Measurements from ENCODE around the gene PTPRD. TPM values are rescaled to one million over a fixed set of nuclear protein-coding genes. Genes with fewer than 3 reads are reported as not detected.
"Not testable (repeated sequence)": the region's sequence is repeated elsewhere in the genome, so short reads cannot be mapped to it uniquely, and the experiment has no call there.

The PTPRD gene
- total and polyA plus RNA-seq, 7 experiments from 2014 or later: 0.71 TPM; not detected in 6

DNA sequence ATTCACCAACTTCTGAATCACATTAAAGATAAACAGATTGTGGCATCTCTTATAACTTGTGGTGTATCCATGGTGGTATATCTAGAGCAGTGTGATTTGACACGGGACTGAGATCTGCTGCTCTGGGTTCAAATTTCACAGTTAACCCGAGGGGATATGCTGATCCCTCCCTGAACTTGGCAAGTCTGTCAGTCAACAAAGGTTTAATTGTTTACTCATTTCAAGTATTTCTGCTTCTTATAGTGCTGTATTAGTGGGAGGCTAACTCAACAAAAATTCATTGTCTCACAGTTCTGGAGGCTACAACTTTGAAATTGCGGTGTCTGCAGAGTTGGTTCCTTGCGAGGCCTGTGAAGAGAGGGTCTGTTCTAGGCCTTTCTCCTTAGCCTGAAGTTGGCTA lies 1175.2 kb downstream of the PTPRD start:
- no peaks in the 10 kb centered on the region for H3K36me3 Mint-ChIP-seq
- no peak overlapping the region for H3K27ac Mint-ChIP-seq
- H3K27me3 Mint-ChIP-seq: no peaks in the 10 kb centered on the region
- H3K4me3 Mint-ChIP-seq: no peak overlapping the region
- Histone ChIP-seq H3K9me3 (ENCODE audit: control insufficient read depth in 2 of 3, low read length in 3 of 3) (no peaks in the 10 kb centered on the region), H3K4me1 (ENCODE audit: control insufficient read depth in 2 of 2, insufficient read depth in 2 of 2, low read length in 2 of 2) (no peaks in the 10 kb centered on the region), H3K36me3 (ENCODE audit: control insufficient read depth in 2 of 3, insufficient read depth in 3 of 3, low read length in 3 of 3) (no peaks in the 10 kb centered on the region), H3K27ac (ENCODE audit: low read depth, low read length) (no peak overlapping the region), H3K27me3 (ENCODE audit: control insufficient read depth in 2 of 2, insufficient read depth in 2 of 2, low read length in 2 of 2) (no peaks in the 10 kb centered on the region), H3K4me3 (ENCODE audit: low read length) (no peak overlapping the region)
- CTCF ChIA-PET: no interaction called here
- no peak for DNase-seq
- H3K4me1 Mint-ChIP-seq: no peaks in the 10 kb centered on the region
- POLR2A ChIA-PET: no interaction called here
- intact Hi-C loops (cut with micrococcal nuclease): no loop called here
- ATAC-seq: no peak
- H3K9me3 Mint-ChIP-seq: peaks cover 0 to 5% (median 0%) of the 10 kb centered on the region in 11 donors

DNA sequence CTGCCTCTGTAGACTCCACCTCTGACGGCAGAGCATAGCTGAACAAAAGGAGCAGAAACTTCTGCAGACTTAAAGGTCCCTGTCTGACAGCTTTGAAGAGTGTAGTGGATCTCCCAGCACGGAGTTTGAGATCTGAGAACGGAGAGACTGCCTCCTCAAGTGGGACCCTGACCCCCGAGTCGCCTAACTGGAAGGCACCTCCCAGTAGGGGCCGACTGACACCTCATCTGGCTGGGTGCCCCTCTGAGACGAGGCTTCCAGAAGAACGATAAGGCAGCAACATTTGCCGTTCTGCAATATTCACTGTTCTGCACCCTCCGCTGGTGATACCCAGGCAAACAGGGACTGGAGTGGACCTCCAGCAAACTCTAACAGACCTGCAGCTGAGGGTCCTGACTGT lies 1186.3 kb downstream of the PTPRD start:
- H3K36me3 ChIP-seq (ENCODE audit: control insufficient read depth in 2 of 3, insufficient read depth in 3 of 3, low read length in 3 of 3); H3K27me3 ChIP-seq (ENCODE audit: control insufficient read depth in 2 of 2, insufficient read depth in 2 of 2, low read length in 2 of 2); H3K27ac Mint-ChIP-seq; H3K4me3 Mint-ChIP-seq; H3K27ac ChIP-seq (ENCODE audit: low read depth, low read length); ATAC-seq; H3K4me1 ChIP-seq (ENCODE audit: control insufficient read depth in 2 of 2, insufficient read depth in 2 of 2, low read length in 2 of 2); H3K27me3 Mint-ChIP-seq; POLR2A ChIA-PET; H3K4me3 ChIP-seq (ENCODE audit: low read length); H3K4me1 Mint-ChIP-seq; DNase-seq; H3K36me3 Mint-ChIP-seq; intact Hi-C loops (cut with micrococcal nuclease); H3K9me3 ChIP-seq (ENCODE audit: control insufficient read depth in 2 of 3, low read length in 3 of 3): not testable (repeated sequence)
- CTCF ChIA-PET: interaction anchor here (0.6 kb wide), 1 partner anchor 909 kb away, joined by 3 read pairs; no protein-coding TSS in a partner anchor
- H3K9me3 Mint-ChIP-seq: peaks cover 0 to 14% (median 3%) of the 10 kb centered on the region in 11 donors

DNA sequence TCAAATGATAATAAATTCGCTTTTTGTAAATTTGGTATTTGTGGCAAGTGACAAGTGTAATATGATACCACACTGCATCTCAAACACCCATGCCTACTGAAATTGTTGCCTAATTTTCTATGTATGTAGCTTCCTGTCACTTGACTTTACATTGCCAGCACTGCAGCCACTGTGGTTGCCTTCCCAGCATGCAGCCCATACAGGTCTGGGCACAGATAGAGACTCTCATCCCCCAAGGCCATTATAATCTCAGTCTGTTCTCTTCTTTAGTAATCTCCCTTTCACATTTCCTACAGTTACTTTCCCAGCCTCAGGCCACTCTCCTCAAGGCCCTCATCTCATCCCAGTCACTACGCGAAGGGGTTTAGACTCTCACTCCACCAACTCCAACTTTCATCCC lies 1200.6 kb downstream of the PTPRD start:
- Mint-ChIP-seq H3K4me3 (no peak overlapping the region), H3K27ac (no peak overlapping the region), H3K27me3 (no peaks in the 10 kb centered on the region), H3K36me3 (no peaks in the 10 kb centered on the region), H3K9me3 (peaks cover 0 to 9% (median 2%) of the 10 kb centered on the region in 11 donors), H3K4me1 (no peaks in the 10 kb centered on the region)
- Histone ChIP-seq H3K4me1 (ENCODE audit: control insufficient read depth in 2 of 2, insufficient read depth in 2 of 2, low read length in 2 of 2) (no peaks in the 10 kb centered on the region), H3K4me3 (ENCODE audit: low read length) (no peak overlapping the region), H3K36me3 (ENCODE audit: control insufficient read depth in 2 of 3, insufficient read depth in 3 of 3, low read length in 3 of 3) (no peaks in the 10 kb centered on the region), H3K9me3 (ENCODE audit: control insufficient read depth in 2 of 3, low read length in 3 of 3) (no peaks in the 10 kb centered on the region), H3K27ac (ENCODE audit: low read depth, low read length) (no peak overlapping the region), H3K27me3 (ENCODE audit: control insufficient read depth in 2 of 2, insufficient read depth in 2 of 2, low read length in 2 of 2) (no peaks in the 10 kb centered on the region)
- ChIA-PET POLR2A (no interaction called here), CTCF (no interaction called here)
- intact Hi-C loops (cut with micrococcal nuclease): no loop called here
- ATAC-seq (no peak), DNase-seq (no peak)

DNA sequence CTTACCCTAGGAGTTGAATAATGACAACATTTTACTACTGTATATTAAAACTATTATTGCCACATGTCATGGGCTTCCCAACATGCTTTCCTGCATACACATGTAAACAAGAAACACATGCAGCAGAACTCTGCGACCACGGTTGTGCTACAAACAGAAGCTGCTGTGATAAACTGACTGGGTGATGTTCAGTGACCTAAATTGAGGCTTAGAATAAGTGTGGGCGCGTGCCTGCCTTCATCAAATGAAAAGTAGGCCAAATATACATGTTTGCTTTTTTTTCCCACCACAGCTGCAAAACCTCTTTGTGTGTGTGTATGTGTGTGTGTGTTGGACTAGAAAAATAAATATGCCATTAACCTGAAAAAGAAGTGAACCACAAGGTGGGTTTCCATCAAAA lies 1202.1 kb downstream of the PTPRD start:
- no peaks in the 10 kb centered on the region for H3K36me3 Mint-ChIP-seq
- no peak overlapping the region for H3K4me3 Mint-ChIP-seq
- no peaks in the 10 kb centered on the region for H3K27me3 Mint-ChIP-seq
- DNase-seq: no peak
- ATAC-seq: no peak
- no peak overlapping the region for H3K4me3 ChIP-seq (ENCODE audit: low read length)
- intact Hi-C loops (cut with micrococcal nuclease): no loop called here
- H3K27me3 ChIP-seq (ENCODE audit: control insufficient read depth in 2 of 2, insufficient read depth in 2 of 2, low read length in 2 of 2): no peaks in the 10 kb centered on the region
- no peaks in the 10 kb centered on the region for H3K4me1 ChIP-seq (ENCODE audit: control insufficient read depth in 2 of 2, insufficient read depth in 2 of 2, low read length in 2 of 2)
- no peaks in the 10 kb centered on the region for H3K36me3 ChIP-seq (ENCODE audit: control insufficient read depth in 2 of 3, insufficient read depth in 3 of 3, low read length in 3 of 3)
- peaks cover 0 to 6% (median 2%) of the 10 kb centered on the region in 11 donors for H3K9me3 Mint-ChIP-seq
- H3K9me3 ChIP-seq (ENCODE audit: control insufficient read depth in 2 of 3, low read length in 3 of 3): no peaks in the 10 kb centered on the region
- H3K27ac ChIP-seq (ENCODE audit: low read depth, low read length): no peak overlapping the region
- CTCF ChIA-PET: no interaction called here
- POLR2A ChIA-PET: no interaction called here
- no peaks in the 10 kb centered on the region for H3K4me1 Mint-ChIP-seq
- H3K27ac Mint-ChIP-seq: no peak overlapping the region

DNA sequence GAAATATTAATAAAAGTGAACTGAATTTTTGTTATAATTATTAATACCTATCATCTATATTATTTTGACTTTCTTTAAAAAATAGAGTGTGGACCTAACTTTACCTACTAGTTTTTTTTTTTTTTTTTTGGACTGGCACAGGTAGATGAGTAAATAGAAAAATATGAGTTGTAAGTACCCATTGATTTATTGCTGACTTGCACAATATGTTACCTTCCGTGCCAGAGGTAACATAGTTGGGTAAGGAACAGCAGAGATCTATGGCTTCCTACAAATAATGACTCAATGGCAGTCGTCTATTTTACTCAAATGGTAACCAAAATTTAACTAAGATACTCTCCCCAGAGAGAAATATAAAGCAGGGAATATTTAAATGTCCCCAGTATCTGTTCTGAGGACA lies 1212.8 kb downstream of the PTPRD start:
- Mint-ChIP-seq H3K27ac (no peak overlapping the region), H3K4me1 (no peaks in the 10 kb centered on the region), H3K27me3 (no peaks in the 10 kb centered on the region), H3K36me3 (no peaks in the 10 kb centered on the region), H3K9me3 (peaks cover 0 to 29% (median 2%) of the 10 kb centered on the region in 11 donors), H3K4me3 (no peak overlapping the region)
- H3K4me1 ChIP-seq (ENCODE audit: control insufficient read depth in 2 of 2, insufficient read depth in 2 of 2, low read length in 2 of 2): no peaks in the 10 kb centered on the region
- H3K36me3 ChIP-seq (ENCODE audit: control insufficient read depth in 2 of 3, insufficient read depth in 3 of 3, low read length in 3 of 3): no peaks in the 10 kb centered on the region
- no peaks in the 10 kb centered on the region for H3K27me3 ChIP-seq (ENCODE audit: control insufficient read depth in 2 of 2, insufficient read depth in 2 of 2, low read length in 2 of 2)
- ChIA-PET POLR2A (no interaction called here), CTCF (no interaction called here)
- ATAC-seq (no peak), DNase-seq (no peak)
- intact Hi-C loops (cut with micrococcal nuclease): no loop called here
- H3K4me3 ChIP-seq (ENCODE audit: low read length): no peak overlapping the region
- no peak overlapping the region for H3K27ac ChIP-seq (ENCODE audit: low read depth, low read length)
- H3K9me3 ChIP-seq (ENCODE audit: control insufficient read depth in 2 of 3, low read length in 3 of 3): no peaks in the 10 kb centered on the region

DNA sequence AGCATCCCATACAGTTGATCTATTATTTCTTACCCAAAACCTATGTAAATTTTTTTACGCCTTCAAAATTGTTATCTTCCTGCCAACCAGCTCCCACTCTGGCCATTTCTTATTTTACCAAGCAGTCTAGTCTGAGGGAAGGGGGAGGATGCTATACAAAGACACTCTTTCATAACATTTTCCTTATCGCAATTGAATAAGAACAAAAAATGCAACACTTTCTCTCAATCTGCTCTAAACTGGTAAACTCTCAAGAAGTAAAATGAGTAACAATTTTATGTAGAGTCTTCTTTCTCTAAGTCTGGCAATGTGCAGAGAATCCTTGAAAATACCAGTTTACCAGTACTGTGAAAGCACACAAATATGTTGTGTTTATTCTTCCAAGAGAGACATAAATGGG lies 1216.3 kb downstream of the PTPRD start:
- no peaks in the 10 kb centered on the region for H3K4me1 Mint-ChIP-seq
- intact Hi-C loops (cut with micrococcal nuclease): no loop called here
- H3K4me3 ChIP-seq (ENCODE audit: low read length): no peak overlapping the region
- CTCF ChIA-PET: no interaction called here
- no peak for ATAC-seq
- H3K27ac ChIP-seq (ENCODE audit: low read depth, low read length): no peak overlapping the region
- no peak for DNase-seq
- H3K9me3 Mint-ChIP-seq: peaks cover 0 to 17% (median 2%) of the 10 kb centered on the region in 11 donors
- no peaks in the 10 kb centered on the region for H3K27me3 Mint-ChIP-seq
- no peaks in the 10 kb centered on the region for H3K27me3 ChIP-seq (ENCODE audit: control insufficient read depth in 2 of 2, insufficient read depth in 2 of 2, low read length in 2 of 2)
- H3K4me1 ChIP-seq (ENCODE audit: control insufficient read depth in 2 of 2, insufficient read depth in 2 of 2, low read length in 2 of 2): no peaks in the 10 kb centered on the region
- H3K4me3 Mint-ChIP-seq: no peak overlapping the region
- H3K9me3 ChIP-seq (ENCODE audit: control insufficient read depth in 2 of 3, low read length in 3 of 3): no peaks in the 10 kb centered on the region
- POLR2A ChIA-PET: no interaction called here
- no peak overlapping the region for H3K27ac Mint-ChIP-seq
- no peaks in the 10 kb centered on the region for H3K36me3 ChIP-seq (ENCODE audit: control insufficient read depth in 2 of 3, insufficient read depth in 3 of 3, low read length in 3 of 3)
- H3K36me3 Mint-ChIP-seq: no peaks in the 10 kb centered on the region

DNA sequence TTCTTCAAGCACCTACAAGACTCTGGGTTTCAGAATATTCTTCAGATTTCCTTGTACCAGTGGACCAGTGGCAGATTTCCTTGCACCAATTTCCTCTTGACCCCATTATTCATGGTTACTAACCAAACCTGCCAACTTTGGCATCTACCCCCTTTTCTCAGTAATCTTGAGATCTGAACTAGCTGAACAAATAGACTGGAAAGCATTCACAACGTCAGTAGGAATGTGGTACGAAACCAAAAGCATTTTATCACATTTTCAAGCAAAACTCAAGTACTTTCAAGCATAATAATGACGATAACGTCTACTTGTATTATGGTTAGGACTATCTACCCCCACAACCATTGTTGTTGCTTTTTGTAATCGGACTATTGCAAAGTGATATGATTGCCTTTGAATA lies 1217.3 kb downstream of the PTPRD start:
- no peak for ATAC-seq
- Mint-ChIP-seq H3K4me3 (no peak overlapping the region), H3K27me3 (no peaks in the 10 kb centered on the region), H3K4me1 (no peaks in the 10 kb centered on the region), H3K9me3 (peaks cover 0 to 17% (median 2%) of the 10 kb centered on the region in 11 donors), H3K27ac (no peak overlapping the region), H3K36me3 (no peaks in the 10 kb centered on the region)
- H3K4me1 ChIP-seq (ENCODE audit: control insufficient read depth in 2 of 2, insufficient read depth in 2 of 2, low read length in 2 of 2): no peaks in the 10 kb centered on the region
- intact Hi-C loops (cut with micrococcal nuclease): no loop called here
- POLR2A ChIA-PET: no interaction called here
- no peak for DNase-seq
- H3K36me3 ChIP-seq (ENCODE audit: control insufficient read depth in 2 of 3, insufficient read depth in 3 of 3, low read length in 3 of 3): no peaks in the 10 kb centered on the region
- no peak overlapping the region for H3K27ac ChIP-seq (ENCODE audit: low read depth, low read length)
- H3K9me3 ChIP-seq (ENCODE audit: control insufficient read depth in 2 of 3, low read length in 3 of 3): no peaks in the 10 kb centered on the region
- H3K4me3 ChIP-seq (ENCODE audit: low read length): no peak overlapping the region
- H3K27me3 ChIP-seq (ENCODE audit: control insufficient read depth in 2 of 2, insufficient read depth in 2 of 2, low read length in 2 of 2): no peaks in the 10 kb centered on the region
- CTCF ChIA-PET: no interaction called here
